Fibroblast of upper back skin (primary cell): ENCODE results near the gene C2CD5.
"Not testable (repeated sequence)": the region's sequence is repeated elsewhere in the genome, so short reads cannot be mapped to it uniquely, and the experiment has no call there.

Source experiments
- DNase-seq: peaks from one replicate; pipeline ENCODE4 v3.0.0-alpha.2; 2013

The C2CD5 gene

GRCh38 chr12:22476133-22476532 is 68.2 kb downstream of the C2CD5 start:
- no peak for DNase-seq

DNA sequence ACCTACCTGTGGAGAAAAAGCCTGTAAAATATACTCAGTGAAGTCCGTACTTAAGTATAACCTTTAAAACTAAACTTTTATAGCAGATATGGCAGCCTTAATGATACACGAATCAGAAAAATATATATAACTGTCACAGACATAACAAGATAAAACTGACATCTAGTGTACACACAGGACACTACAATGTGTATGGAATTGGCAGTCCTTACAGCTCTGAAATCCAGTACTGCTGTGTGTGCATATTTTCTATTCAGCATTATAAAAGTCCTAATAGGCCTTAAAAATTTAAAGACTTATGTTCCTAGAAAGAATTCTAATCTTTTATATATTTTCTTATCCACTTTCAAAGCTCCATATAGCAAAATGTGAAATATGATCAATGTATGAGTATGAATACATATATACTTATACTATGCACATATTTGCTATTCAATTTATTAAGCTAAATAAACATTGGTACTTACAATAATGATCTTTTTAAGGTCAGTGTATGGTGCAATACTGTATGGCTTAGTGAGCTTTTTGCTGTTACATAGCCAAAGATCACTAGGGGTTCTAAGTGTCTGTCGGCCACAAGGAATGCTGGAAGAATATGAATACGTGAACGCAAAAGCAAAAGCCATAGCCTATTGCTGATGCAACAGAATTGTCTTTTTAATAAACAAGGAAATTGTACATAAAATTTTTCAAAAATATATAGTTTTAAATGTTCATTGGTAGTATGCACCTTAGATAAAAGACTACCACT is 69.2 kb downstream of the C2CD5 start:
- DNase-seq, result no peak

DNA sequence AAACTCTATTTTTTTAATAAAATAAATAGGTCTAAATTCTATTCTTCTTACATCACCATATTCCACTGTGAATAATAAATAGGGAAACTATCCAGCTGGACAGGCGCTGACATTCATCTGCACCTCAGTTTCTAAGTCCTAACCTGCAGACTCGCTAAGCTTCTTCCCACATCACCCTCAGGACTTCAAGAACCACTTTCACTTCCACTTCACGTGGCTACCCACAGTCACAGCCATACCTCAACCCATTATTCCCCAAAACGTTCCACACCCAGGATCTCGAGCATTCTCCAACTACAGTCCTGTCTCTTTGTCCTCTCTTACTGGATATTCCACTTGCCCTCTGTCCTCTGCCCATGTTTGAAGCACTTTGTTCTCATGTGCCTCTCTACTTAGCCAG is 71.1 kb downstream of the C2CD5 start:
- DNase-seq, result no peak

- peak; percentile 81 for DNase-seq
These were observed 77.2 kb downstream of the C2CD5 start for GRCh38 chr12:22467190-22467589.

- no peak for DNase-seq
These were observed 81.0 kb downstream of the C2CD5 start for GRCh38 chr12:22463306-22463705.

- no peak for DNase-seq
These were observed 82.6 kb downstream of the C2CD5 start for GRCh38 chr12:22461786-22462185.

DNA sequence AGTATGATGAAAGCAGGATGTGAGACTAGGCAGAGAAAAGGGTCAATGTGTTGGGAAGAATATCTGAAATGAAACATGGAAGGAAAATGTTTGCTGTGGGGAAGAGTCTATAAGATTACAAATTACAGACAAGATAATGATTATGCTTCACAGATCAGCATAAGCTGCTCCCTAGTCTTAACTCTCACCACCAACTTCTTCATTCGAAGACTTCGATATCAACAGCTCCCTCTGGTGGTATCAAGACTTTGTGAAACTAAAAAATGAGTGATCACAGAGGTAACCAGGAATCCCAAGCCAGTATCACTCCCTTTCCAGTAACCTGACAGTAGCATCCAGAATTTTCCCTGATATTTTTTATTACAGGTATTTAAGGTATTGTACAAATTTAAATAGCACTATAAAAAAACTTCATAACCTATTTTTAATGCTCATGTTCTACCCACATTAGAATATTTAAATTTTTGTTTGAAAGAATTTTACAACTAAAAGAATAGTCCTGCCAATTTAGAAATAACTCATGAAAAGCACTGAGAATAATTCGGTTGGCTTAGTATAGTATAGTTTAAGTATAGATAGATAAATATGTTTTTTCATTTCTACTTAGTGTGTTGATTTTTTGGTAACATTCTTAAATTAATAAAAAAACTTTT is 84.4 kb downstream of the C2CD5 start:
- peak; percentile 58 for DNase-seq

DNA sequence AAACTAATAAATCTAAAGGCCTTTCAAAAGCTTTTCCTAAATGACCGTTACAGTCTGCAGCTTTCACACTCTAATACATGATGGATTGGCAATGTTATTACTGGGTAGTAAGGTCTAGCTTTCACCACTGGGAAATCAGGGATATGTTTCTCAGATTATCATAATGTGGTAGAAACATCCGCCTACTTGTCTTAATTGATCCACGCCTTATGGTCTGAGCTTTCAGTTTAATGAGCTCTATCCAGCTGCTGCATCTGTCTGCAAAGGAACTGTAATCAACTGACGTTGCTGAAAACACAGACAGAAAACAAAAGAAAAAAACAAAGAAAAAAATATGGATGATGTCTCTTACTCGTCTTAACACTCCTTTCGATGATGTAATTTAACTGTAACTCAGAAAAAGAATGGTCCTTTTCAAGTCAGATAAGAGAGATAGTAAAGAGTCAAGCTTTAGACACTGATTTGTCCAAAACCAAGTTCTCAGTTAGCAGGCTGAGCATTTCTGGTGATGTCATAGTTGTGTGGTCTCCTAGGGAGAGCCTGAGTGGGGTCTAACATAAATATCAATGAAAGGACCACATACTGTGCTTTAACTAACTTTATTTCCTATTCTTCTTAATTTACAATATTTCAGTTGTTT is 85.9 kb downstream of the C2CD5 start:
- no peak for DNase-seq

GRCh38 chr12:22457085-22457484 is 87.3 kb downstream of the C2CD5 start:
- no peak for DNase-seq

DNA sequence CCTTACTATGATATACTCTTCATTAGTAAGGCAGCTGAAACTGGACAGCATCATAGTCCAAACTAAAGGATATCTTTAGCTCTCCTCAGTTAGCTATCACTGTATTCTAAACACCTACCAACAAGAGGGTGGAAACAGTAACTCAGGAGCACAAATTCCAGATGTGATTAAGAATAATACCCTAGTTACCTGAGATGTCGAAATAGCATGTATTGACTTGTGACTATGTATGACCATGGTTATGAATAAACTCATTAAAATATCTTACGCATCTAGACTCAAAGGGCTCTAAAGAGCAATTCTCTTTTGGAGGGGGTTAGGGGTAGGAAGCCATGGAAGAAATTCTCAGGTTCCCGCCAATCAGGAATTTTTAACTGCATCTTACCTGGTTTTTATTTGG is 90.8 kb downstream of the C2CD5 start:
- no peak for DNase-seq

GRCh38 chr12:22447223-22447622 is 97.1 kb downstream of the C2CD5 start:
- peak; percentile 29 for DNase-seq

- DNase-seq, result not testable (repeated sequence)
These were observed 100.1 kb downstream of the C2CD5 start for GRCh38 chr12:22444317-22444665.

DNA sequence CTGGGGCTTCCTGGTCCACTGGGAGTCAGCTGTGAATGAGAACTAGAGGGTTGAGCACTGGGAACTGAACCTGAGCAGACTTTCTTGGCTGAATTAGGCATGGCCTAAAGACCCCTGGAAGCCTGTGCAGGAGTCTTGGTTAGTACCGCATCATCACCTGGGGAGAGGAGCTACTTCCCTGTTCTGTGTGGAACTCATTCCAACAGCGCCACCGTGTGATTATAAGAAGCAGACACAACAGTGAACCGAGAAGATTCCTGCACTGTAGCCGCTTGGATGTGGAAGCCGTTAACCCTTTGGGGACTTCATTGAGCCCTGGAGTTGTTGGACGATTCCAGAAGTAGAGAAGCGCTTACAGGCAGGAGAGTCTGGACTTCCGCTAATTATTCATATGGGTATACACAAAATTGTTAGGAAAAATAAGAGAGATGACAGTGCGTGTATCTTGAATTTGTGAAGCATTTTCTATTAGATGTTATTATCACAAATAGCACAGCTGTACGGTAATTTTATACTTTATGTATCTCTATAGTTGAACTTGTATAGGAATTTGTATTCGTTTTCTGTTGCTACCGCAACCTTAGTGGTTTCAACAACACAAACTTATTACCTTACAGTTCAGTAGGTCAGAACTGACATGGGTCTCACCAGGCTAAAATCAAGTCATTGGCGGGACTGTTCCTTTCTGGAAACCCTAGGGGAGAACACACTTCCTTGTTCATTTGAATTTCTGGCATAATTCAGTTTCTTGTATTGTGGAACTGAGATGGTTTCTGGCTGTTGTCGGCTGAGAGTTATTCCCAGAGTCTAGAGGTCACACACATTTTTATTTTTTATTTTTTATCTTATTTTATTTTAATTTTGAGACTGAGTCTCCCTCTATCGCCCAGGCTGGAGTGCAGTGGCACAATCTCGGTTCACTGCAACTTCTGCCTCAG is 100.7 kb downstream of the C2CD5 start:
- DNase-seq, result peak; percentile 79

DNA sequence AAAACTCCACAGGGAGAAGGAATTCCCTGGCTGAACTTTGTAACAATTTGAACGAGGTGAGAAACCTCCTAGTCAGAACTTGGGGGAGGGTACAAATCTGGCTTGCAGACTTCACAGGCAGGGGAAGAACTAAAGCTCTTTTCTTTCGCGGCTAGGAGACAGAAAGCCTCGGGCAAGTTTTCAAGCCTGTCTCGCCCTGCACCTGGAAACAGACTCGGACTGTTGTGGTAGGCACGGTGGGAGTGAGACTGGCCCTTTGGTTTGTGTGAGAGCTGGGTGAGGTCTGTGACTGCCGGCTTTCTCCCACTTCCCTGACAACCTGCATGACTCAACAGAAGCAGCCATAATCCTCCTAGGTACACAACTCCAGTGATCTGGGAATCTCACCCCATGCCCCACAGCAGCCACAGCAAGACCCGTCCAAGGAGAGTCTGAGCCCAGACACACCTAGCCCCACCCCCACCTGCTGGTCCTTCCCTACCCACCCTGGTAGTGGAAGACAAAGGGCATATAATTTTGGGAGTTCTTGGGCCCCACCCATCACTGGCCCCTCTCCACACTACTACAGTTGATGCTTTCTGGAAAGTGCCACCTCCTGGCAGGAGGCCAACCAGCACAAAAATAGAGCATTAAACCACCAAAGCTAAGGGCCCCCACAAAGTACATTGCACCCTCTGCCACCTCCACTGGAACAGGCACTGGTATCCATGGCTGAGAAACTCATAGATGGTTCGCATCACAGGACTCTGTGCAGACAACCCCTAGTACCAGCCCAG is 107.1 kb downstream of the C2CD5 start:
- DNase-seq, result peak; percentile 2

DNA sequence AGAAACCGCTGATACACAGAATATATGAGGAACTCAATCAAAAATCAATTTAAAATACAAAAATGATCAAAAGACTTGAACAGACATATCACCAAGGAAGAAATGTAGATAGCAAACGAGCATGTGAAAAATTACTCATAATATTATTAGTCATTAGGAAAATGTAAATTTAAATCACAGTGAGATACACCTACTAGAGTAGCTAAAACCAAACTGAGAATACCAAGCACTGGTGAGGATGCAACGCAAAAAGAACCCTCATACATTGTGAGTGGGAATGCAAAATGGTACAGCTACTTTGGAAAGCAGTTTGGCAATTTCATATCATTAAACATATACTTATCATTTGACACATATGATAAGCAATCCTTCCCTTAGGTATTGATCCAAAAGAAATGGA is 108.8 kb downstream of the C2CD5 start:
- DNase-seq, result no peak

GRCh38 chr12:22431693-22432251 is 112.6 kb downstream of the C2CD5 start:
- DNase-seq, result no peak

GRCh38 chr12:22416801-22417200 is 127.5 kb downstream of the C2CD5 start:
- DNase-seq, result no peak

GRCh38 chr12:22415342-22416309 is 128.7 kb downstream of the C2CD5 start:
- peak; percentile 10 for DNase-seq

GRCh38 chr12:22414742-22415141 is 129.6 kb downstream of the C2CD5 start:
- no peak for DNase-seq

DNA sequence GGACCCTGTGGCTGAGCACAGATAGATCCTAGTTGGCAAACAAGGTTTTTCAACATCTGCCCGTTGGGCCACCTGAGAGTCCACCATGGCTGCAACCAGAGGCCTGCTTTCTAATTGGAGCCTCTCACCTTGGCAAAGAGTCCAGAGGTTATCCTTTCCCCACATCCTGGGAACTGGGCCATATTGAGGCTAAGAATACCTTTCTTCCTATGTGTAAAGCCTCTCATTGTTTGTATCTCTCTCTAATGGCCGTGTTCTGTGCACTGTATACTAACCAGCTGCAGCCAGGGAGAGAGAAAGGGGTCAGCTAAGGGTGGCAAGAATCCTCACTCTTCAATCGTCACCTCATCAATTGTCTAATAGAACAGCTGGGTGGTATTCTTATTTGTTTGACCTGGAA is 130.8 kb downstream of the C2CD5 start:
- DNase-seq, result no peak

- DNase-seq, result no peak
These were observed 131.8 kb downstream of the C2CD5 start for GRCh38 chr12:22412581-22412980.
